ENCODE data around the gene TEC. TPM values are rescaled to one million over a fixed set of nuclear protein-coding genes. Genes with fewer than 3 reads are reported as not detected.

TEC gene
- total and polyA plus RNA-seq, 2 of the 8 experiments (the other 6 are each of a cell fraction or from before 2014, with no cell fraction given): 0.73 to 1.8 TPM

GRCh38 chr4:48249378-48249777, 20.3 kb downstream of the TEC start (continued):
- TF ChIP-seq POLR2A (IDR thresholded peaks at IDR 0.05; ENCODE audit: control extremely low read depth in 1 of 2, low read depth in 2 of 2, low read length in 2 of 2): no peak
- TF ChIP-seq TCF12 (IDR thresholded peaks at IDR 0.05; ENCODE audit: low read depth, low read length): no peak
- TF ChIP-seq TBP (IDR thresholded peaks at IDR 0.05; ENCODE audit: low read depth, low read length): no peak
- no peak for TF ChIP-seq GABPA (IDR thresholded peaks at IDR 0.05; ENCODE audit: borderline replicate concordance, insufficient read depth, low read length)
- TF ChIP-seq POU5F1 (IDR thresholded peaks at IDR 0.05; ENCODE audit: low read depth, low read length): no peak
- TF ChIP-seq CTBP2 (IDR thresholded peaks at IDR 0.05; ENCODE audit: borderline replicate concordance, insufficient read depth, insufficient read length, low read length): no peak

All from H1 (cell line).